ENCODE measurements around the gene MCOLN3.
"Not testable (repeated sequence)": the region's sequence is repeated elsewhere in the genome, so short reads cannot be mapped to it uniquely, and the experiment has no call there.

MCOLN3 gene

DNA sequence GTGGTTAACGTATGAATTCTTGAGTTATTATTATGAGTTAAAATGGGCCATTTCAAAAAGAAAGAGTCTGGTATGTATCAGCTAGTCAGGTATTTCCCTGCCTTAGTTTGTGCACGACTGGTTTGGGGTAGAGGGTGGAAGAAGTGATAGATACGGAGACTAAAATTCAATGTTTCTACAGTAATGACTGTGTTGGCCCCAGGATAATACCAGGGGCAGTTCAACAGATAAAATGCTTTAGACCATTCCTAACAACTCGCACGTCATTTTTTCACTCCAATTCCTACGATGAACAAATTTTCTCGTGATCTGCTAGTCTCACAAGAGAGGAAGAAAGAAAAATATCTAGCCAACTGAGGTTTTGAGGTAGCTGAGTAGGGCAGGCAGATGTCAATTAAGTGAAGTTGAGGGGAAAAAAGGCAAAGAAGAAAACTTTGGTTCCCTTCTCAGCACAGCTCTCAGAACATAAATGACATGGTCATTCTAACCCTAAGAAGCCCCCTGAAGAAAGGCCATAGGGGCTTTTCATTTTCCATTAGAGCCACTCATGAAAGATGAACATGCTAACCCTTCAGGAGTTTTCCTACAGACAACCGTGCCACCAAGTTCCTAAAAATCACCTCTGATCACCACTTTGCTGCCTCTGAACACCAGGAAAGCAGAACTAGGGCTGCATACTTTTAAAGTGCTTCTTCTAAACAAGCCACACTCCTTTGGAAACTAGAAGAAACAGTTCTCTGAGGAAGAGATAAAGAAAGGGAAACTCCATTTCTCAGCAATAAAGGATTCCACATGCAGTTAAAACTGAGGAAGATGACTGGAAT lies 57.0 kb downstream of the MCOLN3 start:
- DNase-seq (ENCODE audit: low read depth) = no peak

DNA sequence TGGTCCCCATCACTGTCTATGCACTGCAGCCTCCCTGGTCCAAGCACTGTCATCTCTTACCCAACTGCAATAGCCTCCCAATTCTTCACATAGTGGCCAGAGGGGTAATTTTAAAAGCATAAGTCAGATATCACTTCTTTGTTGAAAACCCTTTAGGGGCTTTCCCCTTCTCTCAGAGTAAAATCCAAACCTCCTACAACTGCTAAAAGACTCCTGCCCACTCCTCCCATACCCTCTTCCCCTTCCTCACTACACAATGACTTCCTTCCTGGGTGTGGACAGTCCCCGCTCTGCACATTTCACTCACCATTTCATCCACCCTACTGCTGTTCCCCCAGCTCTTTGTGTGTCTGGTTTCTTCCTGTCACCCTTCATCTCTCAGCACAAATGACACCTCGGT lies 59.7 kb downstream of the MCOLN3 start:
- no peak for DNase-seq (ENCODE audit: low read depth)

DNA sequence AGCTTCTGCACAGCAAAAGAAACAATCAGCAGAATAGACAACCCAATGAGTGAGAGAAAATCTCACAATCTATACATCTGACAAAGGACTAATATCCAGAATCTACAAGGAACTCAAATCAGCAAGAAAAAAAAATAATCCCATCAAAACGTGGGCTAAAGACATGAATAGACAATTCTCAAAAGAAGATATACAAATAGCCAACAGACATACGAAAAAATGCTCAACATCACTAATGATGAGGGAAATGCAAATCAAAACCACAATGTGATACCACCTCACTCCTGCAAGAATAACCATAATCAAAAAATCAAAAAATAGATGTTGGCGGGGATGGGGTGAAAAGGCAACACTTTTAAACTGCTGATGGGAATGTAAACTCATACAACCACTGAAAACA lies 61.7 kb downstream of the MCOLN3 start:
- DNase-seq (ENCODE audit: low read depth) = not testable (repeated sequence)

DNA sequence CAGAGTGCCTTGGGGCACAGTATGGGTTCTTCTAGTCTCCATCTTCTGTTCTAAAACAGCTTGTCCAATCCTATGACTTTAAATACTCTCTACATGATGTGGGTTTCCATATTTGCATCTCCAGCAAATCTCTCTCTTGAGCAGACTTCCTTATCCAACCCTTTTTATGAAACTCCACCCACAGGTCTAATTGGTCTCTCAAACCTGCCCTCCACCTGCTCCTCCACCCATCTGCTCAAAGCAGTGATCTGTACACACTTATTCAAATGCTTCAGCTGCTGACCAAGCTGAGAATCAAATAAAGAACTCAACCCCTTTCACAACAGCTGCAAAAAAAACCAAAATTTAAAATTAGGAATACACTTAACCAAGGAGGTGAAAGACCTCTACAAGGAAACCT lies 62.9 kb downstream of the MCOLN3 start:
- no peak for DNase-seq (ENCODE audit: low read depth)

DNA sequence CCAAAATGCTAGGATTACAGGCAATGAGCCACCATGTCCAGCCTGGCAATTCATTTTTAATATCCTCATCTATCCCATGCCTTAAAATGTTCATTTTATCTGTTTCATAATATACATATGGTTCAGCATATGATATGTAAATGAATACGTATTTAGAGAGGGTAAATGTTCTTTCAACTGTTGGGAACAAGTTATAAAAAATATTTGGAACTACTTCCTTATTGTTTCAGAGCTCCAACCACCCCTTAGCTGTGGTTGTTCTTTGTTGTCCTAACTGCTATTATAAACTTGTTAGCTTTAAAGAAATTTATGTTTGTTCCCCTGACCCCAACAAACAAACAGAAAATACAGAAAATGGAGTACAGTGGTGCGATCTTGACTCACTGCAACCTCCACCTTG lies 65.9 kb downstream of the MCOLN3 start:
- DNase-seq (ENCODE audit: low read depth) = no peak

DNA sequence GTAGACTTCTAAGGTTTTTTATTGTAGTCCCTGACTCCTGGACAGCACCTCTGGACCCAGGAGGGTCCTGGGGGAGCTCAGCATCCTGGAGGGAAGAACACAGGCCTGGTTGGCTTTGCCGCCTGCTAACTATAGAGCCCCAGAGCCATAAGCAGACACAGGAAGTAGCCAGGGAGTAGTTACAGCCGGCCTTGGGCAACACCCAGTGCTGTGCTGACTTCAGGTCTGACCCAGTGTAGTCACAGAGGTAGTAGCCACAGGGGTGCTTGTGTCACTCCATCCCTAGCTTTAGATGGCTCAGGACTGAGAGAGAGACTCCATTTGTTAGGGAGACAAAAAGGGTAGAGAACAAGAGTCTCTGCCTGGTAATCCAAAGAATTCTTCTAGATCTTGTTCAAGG lies 73.3 kb downstream of the MCOLN3 start:
- no peak for DNase-seq (ENCODE audit: low read depth)

DNA sequence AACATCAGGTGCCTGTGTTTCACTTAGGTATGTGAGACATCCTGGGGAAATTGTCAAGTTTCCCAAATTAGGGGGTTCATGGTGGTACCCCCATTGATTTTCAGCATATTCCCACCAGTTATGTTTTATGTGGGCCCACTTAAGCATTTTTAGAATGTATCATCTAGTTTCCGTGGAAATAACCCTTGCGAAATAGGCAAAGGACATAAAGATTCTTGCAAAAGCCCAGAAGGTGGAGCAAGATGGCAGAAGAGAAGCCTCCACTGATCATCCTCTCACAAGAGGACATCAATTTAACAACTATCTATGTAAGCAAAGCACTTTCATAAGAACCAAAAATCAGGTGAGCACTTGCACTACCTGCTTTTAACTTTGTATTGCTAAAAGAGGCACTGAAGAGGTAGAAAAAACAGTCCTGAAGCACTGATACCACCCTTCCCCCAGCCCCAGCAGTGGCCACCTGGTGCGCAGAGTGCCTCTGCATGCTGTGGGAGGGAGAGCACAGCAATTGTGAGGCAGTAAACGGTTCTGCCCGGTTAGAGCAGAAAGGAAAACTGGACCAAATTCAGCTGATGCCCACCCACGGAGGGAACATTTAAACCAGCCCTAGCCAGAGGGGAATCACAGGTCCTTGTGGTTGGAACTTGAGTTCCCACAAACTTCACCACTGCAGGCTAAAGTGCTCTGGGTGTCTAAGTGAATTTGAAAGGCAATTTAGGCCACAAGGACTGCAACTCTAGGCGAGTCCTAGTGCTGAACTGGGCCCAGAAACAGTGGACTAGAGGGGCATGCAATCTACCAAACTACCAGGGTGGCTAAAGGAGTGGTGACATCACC lies 74.6 kb downstream of the MCOLN3 start:
- DNase-seq (ENCODE audit: low read depth) = no peak

DNA sequence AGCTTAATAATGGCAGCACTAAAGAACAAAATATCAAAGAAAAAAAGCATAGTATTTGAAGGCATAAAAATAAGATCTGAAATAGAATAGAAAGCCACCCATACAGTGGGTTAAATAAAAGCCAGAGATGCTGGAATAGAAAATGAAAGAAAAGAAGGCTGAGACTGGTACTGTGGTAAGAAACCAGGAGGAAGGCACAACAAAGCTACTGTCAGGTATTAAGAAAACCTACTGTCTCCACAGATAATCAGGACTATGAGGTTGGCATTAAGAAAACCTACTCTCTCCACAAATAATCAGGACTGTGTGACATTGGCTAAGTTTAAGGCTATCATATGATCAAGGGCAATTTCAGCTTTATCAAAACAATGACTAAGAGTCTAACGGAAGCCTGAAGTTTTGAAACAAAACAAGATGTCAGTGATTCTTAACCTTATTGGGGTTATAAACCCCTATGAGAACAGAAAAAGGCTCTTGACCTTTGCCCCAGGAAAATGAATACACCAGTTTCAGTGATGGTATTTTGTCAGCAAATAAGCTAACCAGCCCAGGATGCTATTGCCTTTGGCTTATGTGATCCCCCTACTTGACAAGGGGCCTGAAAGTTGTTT lies 75.8 kb downstream of the MCOLN3 start:
- no peak for DNase-seq (ENCODE audit: low read depth)

DNA sequence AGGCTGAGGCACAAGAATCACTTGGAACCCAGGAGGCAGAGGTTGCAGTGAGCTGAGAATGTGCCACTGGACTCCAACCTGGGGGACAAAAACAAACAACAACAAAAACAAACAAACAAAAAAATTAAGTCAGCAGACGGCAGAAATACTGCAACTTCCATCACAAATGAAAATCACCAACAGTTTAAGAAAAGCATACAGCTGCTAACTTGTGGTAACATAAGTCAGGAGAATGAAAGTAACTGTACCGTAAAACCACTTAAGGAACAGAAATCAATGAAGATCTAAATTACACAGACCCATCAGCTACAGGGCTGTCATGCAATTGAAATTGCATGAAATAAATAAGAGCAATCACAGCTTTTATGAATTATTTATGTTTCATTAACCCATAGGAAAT lies 76.3 kb downstream of the MCOLN3 start:
- DNase-seq (ENCODE audit: low read depth) = no peak

DNA sequence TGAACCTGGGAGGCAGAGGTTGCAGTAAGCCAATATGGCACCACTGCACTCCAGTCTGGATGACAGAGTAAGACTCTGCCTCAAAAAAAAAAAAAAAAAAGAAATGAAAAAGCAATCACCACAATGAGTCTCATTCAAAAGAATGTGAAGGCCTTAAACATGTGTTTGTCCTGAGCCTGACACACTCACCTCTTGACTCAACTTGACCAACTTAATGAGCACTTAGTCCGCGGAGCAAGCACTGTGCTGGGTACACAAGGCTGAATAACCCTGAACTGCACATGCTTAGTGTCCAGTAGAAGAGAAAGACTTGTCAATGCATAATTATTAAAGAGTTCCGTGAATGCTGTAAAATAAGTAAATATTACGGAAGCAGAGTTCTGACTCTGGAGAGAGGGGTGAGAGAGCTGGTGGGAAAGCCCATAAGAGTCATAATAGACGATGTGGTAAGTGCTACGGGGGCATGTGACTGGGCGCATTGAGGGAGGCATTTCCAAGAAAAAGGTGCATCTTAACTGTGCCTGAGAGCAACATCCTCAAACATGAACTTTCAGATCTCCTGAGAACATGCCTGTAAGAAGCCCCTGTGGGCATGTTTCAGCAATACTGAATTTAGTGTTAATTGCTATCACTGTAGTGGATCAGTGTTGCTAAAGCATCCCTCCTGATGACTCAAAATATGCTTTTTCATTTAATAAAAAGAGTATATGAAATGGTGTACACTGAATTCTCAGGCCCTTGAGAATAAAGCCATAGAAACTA lies 78.6 kb downstream of the MCOLN3 start:
- no peak for DNase-seq (ENCODE audit: low read depth)

DNA sequence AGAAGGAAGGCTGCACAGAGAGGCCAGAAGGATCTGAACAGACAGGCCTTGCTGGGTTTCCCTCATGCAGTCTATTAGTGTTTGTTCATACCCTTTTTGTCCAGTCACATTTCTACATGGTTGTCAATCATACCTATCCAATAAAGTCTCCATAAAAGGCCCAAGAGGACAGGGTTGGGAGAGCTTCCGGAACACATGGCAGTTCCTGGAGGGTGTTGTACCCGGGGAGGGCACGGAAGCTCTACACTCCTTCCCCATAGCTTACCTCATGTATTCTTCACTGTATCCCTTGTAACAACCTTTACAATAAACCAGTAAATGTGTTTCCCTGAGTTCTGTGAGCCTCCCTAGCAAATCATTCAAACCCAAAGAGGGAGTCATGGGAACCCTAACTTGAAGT lies 79.4 kb downstream of the MCOLN3 start:
- no peak for DNase-seq (ENCODE audit: low read depth)

DNA sequence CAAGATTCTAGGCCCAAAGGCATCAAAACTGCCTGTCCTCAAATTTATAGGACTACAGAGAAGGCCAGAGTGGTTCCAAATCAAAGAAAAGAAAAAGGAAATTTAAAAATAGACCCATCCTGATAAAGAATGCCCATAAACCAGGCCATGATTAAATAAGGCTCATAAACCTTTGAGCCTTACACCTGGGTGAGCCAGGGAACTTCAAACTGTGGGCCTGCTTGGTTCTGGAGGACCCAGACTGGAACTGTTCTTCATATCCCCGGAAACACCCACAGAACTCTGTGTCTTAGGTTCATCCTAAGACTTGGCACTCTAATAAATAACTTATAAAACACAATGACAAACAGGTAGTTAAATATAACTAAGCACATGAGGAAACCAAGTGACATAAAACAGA lies 80.2 kb downstream of the MCOLN3 start:
- DNase-seq (ENCODE audit: low read depth) = no peak

Measured in HS-5 (cell line).